HFFc6 (cell line): Measurements from ENCODE around the gene CNTF. TPM values are rescaled to one million over a fixed set of nuclear protein-coding genes. Genes with fewer than 3 reads are reported as not detected.
"Not testable (repeated sequence)": the region's sequence is repeated elsewhere in the genome, so short reads cannot be mapped to it uniquely, and the experiment has no call there.

ENCODE experiments used
- DNase-seq: peaks from one replicate; pipeline ENCODE4 v3.0.0-alpha.2; 2018
- H3K27ac Mint-ChIP-seq: 2 replicates; pipeline ENCODE4 v1.8.0; 2020; ENCODE audit warnings: mild to moderate bottlenecking, mixed read lengths
- H3K27me3 Mint-ChIP-seq: 2 replicates; pipeline ENCODE4 v1.8.0; 2021; ENCODE audit warnings: mild to moderate bottlenecking, moderate library complexity, mixed read lengths; ENCODE audit not compliant: insufficient read depth
- H3K36me3 Mint-ChIP-seq: 2 replicates; pipeline ENCODE4 v1.8.0; 2021; ENCODE audit warnings: low read depth, mixed read lengths
- H3K4me1 Mint-ChIP-seq: 2 replicates; pipeline ENCODE4 v1.8.0; 2020; ENCODE audit warnings: low read depth, mixed read lengths
- H3K4me3 Mint-ChIP-seq: 2 replicates; pipeline ENCODE4 v1.8.0; 2020; ENCODE audit warnings: mild to moderate bottlenecking, moderate library complexity, mixed read lengths
- H3K9me3 Mint-ChIP-seq: 2 replicates; pipeline ENCODE4 v1.8.0; 2020; ENCODE audit warnings: mild to moderate bottlenecking, mixed read lengths
- long read RNA-seq: library from polyadenylated mRNA; unstranded; transcript quantifications from one replicate; pipeline ENCODE4 v2.0.0, GENCODE V29; 2019
- total RNA-seq, 6 experiments: library from RNA; stranded (reverse); fragmentation: NEBNext Ultra II Directional; extraction: Animal tissue kit (Norgen Biotek cat#: 25700); gene quantifications; 2 replicates in 1 of 6; 3 replicates in 5 of 6; pipeline ENCODE4 v1.2.3, GENCODE V29; 2021
- TF ChIP-seq, protein P1 (sequence below): fragments of 200-600 bp; sonication (generic); IDR thresholded peaks from 2 replicates; pipeline ENCODE4 v1.5.0; 2021; ENCODE audit warnings: antibody characterized with exemption, mild to moderate bottlenecking

CNTF gene, protein sequence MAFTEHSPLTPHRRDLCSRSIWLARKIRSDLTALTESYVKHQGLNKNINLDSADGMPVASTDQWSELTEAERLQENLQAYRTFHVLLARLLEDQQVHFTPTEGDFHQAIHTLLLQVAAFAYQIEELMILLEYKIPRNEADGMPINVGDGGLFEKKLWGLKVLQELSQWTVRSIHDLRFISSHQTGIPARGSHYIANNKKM
- total RNA-seq: 1 to 10 TPM in 4 of 6 experiments, under 1 TPM in 2; 0.91 to 1.7 (median 1.2) TPM
- long read RNA-seq: 0 reads

DNA sequence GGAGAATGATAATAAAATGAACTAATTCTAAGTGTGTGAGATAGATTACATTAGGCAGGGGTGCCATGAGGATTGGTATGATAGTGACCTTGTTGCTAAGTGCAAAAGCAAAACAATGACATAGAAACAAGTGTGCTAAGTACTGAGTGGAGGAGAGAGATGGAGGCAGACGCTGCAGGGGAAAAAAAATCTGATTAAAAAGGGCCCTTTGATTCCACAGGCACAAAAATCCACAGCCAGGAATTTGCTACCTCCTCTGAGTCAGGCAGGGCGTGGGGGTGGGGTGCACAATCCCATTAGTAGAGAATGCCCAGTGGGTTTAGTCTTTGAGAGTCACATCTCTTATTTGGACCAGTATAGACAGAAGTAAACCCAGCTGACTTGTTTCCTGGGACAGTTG, at the start of gene CNTF:
CNTF (plus strand) TSS at position 322 of the 400 bp plus-strand sequence. CDS start 88 bp downstream, outside the sequence.
- Mint-ChIP-seq H3K36me3 (peaks cover 57% of the 10 kb centered on the region), H3K4me3 (peak within 1 kb of the TSS; percentile 4), H3K4me1 (peaks cover 74% of the 10 kb centered on the region), H3K27me3 (no peaks in the 10 kb centered on the region), H3K9me3 (no peaks in the 10 kb centered on the region; the same call in 1 of the 2 replicates), H3K27ac (peak within 1 kb of the TSS; percentile 70)
- DNase-seq: peak; percentile 29
- TF ChIP-seq, protein P1, sequence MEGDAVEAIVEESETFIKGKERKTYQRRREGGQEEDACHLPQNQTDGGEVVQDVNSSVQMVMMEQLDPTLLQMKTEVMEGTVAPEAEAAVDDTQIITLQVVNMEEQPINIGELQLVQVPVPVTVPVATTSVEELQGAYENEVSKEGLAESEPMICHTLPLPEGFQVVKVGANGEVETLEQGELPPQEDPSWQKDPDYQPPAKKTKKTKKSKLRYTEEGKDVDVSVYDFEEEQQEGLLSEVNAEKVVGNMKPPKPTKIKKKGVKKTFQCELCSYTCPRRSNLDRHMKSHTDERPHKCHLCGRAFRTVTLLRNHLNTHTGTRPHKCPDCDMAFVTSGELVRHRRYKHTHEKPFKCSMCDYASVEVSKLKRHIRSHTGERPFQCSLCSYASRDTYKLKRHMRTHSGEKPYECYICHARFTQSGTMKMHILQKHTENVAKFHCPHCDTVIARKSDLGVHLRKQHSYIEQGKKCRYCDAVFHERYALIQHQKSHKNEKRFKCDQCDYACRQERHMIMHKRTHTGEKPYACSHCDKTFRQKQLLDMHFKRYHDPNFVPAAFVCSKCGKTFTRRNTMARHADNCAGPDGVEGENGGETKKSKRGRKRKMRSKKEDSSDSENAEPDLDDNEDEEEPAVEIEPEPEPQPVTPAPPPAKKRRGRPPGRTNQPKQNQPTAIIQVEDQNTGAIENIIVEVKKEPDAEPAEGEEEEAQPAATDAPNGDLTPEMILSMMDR: no peak

DNA sequence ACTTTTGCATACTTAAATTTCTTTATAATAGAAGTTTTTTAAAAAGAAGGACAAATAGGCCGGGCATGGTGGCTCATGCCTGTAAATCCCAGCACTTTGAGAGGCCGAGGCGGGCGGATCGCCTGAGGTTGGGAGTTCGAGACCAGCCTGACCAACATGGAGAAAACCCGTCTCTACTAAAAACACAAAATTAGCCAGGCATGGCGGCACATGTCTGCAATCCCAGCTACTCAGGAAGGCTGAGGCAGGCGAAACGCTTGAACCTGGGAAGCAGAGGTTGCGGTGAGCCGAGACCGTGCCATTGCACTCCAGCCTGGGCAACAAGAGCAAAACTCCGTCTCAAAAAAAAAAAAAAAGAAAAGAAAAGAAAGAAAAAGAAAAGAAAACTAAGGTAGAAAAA, 49.6 kb upstream of the CNTF start:
- Mint-ChIP-seq H3K27ac (peak overlapping the region; percentile 100), H3K4me1 (peaks cover 79% of the 10 kb centered on the region), H3K36me3 (peaks cover 26% of the 10 kb centered on the region), H3K4me3 (peak overlapping the region; percentile 98)
- DNase-seq, H3K9me3 Mint-ChIP-seq, H3K27me3 Mint-ChIP-seq: not testable (repeated sequence)

DNA sequence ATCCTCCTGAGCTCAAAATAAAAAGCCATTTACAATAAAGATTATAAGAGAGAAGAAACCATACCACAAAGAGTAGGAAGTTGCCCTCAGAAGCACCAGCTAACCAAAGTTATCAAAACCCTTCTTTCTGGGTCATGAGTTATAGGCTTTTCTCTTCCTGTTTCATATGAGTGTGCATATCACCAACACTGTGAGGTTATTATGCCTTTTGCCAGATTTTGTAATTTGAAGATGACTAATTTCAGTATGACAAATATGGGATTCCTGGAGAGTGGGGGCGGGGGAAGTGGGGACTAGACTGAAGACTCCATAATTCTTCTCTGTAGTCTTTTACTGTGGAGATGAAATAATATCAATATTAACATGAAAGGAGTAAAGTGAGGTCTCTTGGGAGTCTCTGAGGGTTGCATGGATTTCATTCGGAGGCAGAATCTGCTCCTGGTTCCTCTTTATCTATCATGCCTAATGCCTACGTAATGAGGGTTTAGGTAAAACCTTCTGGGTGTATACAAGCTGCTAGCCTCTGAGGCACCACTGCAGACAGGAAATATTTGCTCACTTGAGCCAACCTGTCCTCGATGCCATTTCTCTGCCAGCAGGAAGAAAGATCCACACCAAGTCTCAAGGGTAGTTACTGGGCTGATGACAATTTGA, 48.9 kb upstream of the CNTF start:
- TF ChIP-seq, protein P1: no peak
- Mint-ChIP-seq H3K4me3 (peak overlapping the region; percentile 98), H3K27me3 (no peaks in the 10 kb centered on the region), H3K4me1 (peaks cover 73% of the 10 kb centered on the region), H3K9me3 (no peaks in the 10 kb centered on the region), H3K27ac (peak overlapping the region; percentile 100), H3K36me3 (peaks cover 24% of the 10 kb centered on the region)
- DNase-seq: peak; percentile 83

DNA sequence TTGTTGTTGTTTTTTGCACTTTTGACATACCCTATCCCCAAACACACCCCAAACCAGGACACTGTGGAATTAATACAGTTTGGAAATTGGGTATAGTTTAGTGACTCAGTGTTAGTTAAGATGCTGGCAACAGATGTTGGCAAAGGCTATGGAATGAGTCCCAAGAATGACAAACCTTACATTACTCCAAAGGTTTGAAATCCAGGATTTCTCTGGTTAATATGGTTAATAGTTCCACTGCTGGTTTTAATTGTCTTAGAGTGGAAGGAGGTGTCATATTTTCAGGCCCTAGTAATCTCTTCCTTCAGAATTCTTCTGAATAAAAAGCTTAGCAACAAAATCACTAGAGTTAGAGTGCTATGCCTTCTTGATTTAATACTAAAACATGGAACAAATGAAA, 47.6 kb upstream of the CNTF start:
- Mint-ChIP-seq H3K27me3 (no peaks in the 10 kb centered on the region), H3K4me1 (peaks cover 65% of the 10 kb centered on the region), H3K9me3 (no peaks in the 10 kb centered on the region), H3K4me3 (peak overlapping the region; percentile 98), H3K36me3 (peaks cover 16% of the 10 kb centered on the region), H3K27ac (peak overlapping the region; percentile 100)
- TF ChIP-seq, protein P1: no peak
- peak; percentile 46 for DNase-seq

DNA sequence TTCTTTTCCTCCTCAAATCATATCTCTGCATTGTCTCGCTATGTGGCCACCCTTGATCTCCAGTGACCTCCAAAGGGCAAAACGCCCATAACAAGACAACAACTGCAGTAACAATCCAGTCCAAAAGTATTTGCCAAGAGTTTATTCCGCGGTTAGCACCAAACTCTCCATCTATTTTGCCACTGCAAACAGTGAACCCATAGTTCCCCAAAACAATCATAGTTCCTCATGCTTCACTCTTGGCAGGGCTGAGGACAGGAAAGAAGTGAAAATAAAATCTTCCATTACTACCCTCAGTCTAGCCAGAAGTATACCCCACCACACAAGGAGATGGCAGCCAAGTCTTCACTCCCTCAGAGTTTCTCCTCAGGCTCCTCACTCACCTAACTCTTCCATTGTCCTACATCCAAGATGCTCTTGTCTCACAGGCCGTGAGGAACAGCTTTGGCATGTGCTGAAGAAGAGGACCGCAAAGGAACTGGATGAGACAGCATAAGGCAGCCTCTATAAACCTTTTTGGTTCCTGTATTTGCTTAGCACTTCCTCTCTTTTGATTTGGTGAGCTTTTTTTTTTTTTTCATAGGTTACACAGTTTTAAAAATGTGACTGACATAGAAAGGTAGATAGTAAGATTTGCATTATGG, 47.0 kb upstream of the CNTF start, which contains the start of gene LPXN:
LPXN (minus strand) TSS at position 480 of the 644 bp plus-strand sequence; CDS start at position 396, 84 bp downstream.
- Mint-ChIP-seq H3K4me3 (peak within 1 kb of the TSS; percentile 98), H3K36me3 (peaks cover 16% of the 10 kb centered on the region), H3K9me3 (no peaks in the 10 kb centered on the region), H3K4me1 (peaks cover 63% of the 10 kb centered on the region), H3K27me3 (no peaks in the 10 kb centered on the region), H3K27ac (peak within 1 kb of the TSS; percentile 100)
- DNase-seq: peak; percentile 84
- TF ChIP-seq, protein P1: peak; percentile 16; the same call in 1 of the 2 replicates
